ENCODE data around the gene PCGF3. TPM values are rescaled to one million over a fixed set of nuclear protein-coding genes. Genes with fewer than 3 reads are reported as not detected.

Gene PCGF3
- total RNA-seq, 3 donors from 2014 or later = 45.5 to 66.9 (median 56.7) TPM

- DNase-seq = peak in 1 of 3 donors; percentile 72
- TF ChIP-seq CTCF (IDR thresholded peaks at IDR 0.05) = no peak
- H3K36me3 ChIP-seq (ENCODE audit: low read depth) = no peaks in the 10 kb centered on the region
- H3K4me1 ChIP-seq (ENCODE audit: low read depth) = peaks cover 15% of the 10 kb centered on the region
- no peaks in the 10 kb centered on the region for H3K9me3 ChIP-seq
- H3K4me3 ChIP-seq = no peak overlapping the region
- ATAC-seq = peak; percentile 55
- intact Hi-C loops (cut with DNase I, micrococcal nuclease) = no loop called here
Measured at GRCh38 chr4:721261-722168, 15.9 kb downstream of the PCGF3 start.

GRCh38 chr4:722169-722725 lies 16.6 kb downstream of the PCGF3 start:
- intact Hi-C loops (cut with DNase I, micrococcal nuclease) = no loop called here
- ATAC-seq (no peak), DNase-seq (no peak)
- Histone ChIP-seq H3K9me3 (no peaks in the 10 kb centered on the region), H3K4me3 (no peak overlapping the region), H3K36me3 (ENCODE audit: low read depth) (no peaks in the 10 kb centered on the region), H3K4me1 (ENCODE audit: low read depth) (peaks cover 15% of the 10 kb centered on the region)
- no peak for TF ChIP-seq CTCF (IDR thresholded peaks at IDR 0.05)

- Histone ChIP-seq H3K9me3 (no peaks in the 10 kb centered on the region), H3K36me3 (ENCODE audit: low read depth) (no peaks in the 10 kb centered on the region), H3K4me1 (ENCODE audit: low read depth) (peaks cover 12% of the 10 kb centered on the region), H3K4me3 (no peak overlapping the region)
- DNase-seq = no peak
- ATAC-seq = no peak
- no peak for TF ChIP-seq CTCF (IDR thresholded peaks at IDR 0.05)
- intact Hi-C loops (cut with DNase I, micrococcal nuclease) = no loop called here
Measured at GRCh38 chr4:722851-723360, 17.3 kb downstream of the PCGF3 start.

GRCh38 chr4:723751-724530 lies 18.3 kb downstream of the PCGF3 start:
- DNase-seq (peak; percentile 73 to 76 (median 74)), ATAC-seq (peak; percentile 85)
- Histone ChIP-seq H3K9me3 (no peaks in the 10 kb centered on the region), H3K4me1 (ENCODE audit: low read depth) (peaks cover 12% of the 10 kb centered on the region), H3K36me3 (ENCODE audit: low read depth) (no peaks in the 10 kb centered on the region), H3K4me3 (no peak overlapping the region)
- TF ChIP-seq CTCF (IDR thresholded peaks at IDR 0.05) = no peak
- intact Hi-C loops (cut with DNase I, micrococcal nuclease) = no loop called here

GRCh38 chr4:725391-726234 lies 20.0 kb downstream of the PCGF3 start:
- no peak for TF ChIP-seq CTCF (IDR thresholded peaks at IDR 0.05)
- no peak for DNase-seq
- Histone ChIP-seq H3K9me3 (no peaks in the 10 kb centered on the region), H3K4me1 (ENCODE audit: low read depth) (peaks cover 12% of the 10 kb centered on the region), H3K36me3 (ENCODE audit: low read depth) (no peaks in the 10 kb centered on the region), H3K4me3 (no peak overlapping the region)
- ATAC-seq = no peak
- intact Hi-C loops (cut with DNase I, micrococcal nuclease) = no loop called here
